HG02610 (cell line): ENCODE results near the gene FAM32A.

Experiments
- ATAC-seq: cut with Tn5 transposase; IDR thresholded peaks from one replicate; pipeline ENCODE4 v1.9.1; 2021; ENCODE audit warnings: mild to moderate bottlenecking, moderate library complexity; ENCODE audit not compliant: unreplicated experiment

The FAM32A gene

DNA sequence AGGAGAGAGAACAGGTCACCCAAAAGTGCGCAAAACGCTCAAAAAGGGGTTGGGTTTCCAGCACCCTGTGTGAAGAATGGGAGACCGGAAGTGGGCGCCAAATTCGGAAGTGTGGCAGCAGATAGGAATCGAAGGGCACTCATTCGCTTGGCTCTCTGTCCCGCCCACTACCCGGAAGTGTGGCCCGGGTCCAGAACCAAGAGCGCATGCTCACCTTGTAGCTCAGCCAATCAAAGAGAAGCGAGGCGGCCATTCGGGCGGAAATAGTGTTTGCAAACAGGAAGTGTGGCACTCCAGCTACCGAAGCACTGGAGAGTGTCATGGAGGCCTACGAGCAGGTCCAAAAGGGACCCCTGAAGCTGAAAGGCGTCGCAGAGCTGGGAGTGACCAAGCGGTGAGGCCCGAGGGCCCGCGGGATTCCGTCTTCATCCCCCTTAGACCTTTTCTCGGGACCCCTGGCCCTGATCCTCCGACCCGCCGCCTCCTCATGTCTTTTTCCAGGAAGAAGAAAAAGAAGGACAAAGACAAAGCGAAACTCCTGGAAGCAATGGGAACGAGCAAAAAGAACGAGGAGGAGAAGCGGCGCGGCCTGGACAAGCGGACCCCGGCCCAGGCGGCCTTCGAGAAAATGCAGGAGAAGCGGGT, at the start of gene FAM32A:
TSS of gene FAM32A (plus strand) at position 288 of the 645 bp plus-strand sequence. CDS start at position 321, 33 bp downstream.
- peak; percentile 87 for ATAC-seq

GRCh38 chr19:16135430-16136127, 49.6 kb upstream of the FAM32A start:
- no peak for ATAC-seq

- ATAC-seq = no peak
Measured at GRCh38 chr19:16136185-16136999, 48.8 kb upstream of the FAM32A start.

DNA sequence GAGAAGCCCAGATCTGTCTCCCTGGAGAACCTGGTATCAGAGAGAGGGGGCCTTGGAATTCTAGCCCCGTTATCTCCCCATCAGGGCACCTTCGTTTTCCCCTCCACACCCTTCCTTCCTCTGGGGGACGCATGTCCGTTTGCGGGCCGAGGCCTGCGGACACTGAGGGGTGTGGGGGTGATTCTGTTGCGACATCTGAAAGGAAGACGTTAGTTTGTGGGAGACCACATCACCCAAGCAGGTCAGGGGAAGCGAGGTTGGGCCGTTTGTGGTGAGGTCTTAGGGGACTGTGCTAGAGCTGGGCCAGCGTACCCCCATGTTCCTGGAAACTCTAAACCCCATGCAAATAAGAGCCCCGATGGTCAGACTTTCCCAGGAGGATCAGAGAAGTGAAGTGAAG, 45.5 kb upstream of the FAM32A start:
- ATAC-seq = no peak

DNA sequence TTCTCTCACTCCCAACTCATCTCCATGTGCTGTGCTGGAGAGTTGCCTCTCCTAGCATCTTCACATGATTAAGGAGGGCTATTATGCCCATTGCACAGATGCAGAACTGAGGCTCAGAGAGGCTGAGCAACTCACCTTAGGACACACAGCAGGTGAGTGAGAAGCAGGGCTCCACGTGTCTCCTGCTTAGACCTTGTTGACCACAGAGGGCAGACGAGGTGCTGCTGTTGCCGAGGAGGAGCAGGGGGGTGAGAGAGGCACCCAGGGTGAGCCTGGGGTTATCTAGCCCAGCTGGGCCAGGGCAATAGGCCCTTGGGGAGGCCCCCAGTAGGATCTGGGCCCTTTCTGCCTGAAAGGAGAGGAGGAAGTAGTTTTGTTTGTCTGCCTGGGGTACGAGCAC, 44.2 kb upstream of the FAM32A start:
- no peak for ATAC-seq

DNA sequence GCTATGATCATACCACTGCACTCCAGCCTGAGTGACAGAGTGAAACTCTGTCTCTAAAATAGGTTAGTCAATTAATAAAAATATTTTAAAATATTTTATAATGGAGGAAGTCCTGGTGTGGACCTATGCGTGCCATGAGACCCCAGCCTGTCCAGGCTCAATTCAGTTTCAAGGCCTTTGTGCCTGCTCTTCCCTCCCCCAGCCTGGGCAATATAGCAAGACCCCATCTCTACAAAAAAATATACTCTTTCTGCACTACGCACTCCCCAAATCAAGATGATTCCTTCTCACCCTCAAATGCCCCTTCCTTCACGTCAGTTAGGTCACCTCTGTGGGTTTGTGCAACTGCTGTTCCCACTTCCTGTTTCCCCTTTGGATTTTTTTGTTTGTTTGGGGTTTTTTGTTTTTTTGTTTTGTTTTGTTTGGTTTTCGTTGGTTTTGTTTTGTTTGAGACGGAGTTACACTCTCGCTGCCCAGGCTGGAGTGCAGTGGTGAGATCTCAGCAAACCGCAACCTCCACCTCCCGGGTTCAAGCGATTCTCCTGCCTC, 43.1 kb upstream of the FAM32A start:
- no peak for ATAC-seq

GRCh38 chr19:16143399-16144215, 41.6 kb upstream of the FAM32A start, which contains the start of gene HSH2D:
Gene HSH2D, plus strand, starts transcription at chr19:16143685. Its CDS starts 5,066 bp downstream, at chr19:16148751.
- peak; percentile 49 for ATAC-seq

- no peak for ATAC-seq
Measured at GRCh38 chr19:16144216-16144581, 41.0 kb upstream of the FAM32A start.

DNA sequence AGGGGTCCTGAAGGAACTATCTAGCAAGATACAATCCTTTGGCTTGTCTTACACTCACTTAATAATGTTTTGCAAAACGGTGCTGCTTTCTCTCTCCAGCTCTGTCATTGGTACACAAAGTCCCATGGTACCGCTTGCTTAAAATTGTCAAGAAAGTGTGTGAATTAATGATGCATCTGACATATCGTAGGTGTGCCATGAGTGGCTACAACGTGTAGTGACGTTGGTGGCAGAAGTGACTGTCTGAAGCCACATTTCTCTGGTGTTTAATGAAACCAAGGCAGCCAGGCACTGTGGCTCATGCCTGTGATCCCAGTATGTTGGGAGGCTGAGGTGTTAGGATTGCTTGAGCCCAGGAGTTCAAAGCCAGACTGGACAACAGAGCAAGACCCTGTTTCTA, 39.1 kb upstream of the FAM32A start:
- ATAC-seq = no peak

DNA sequence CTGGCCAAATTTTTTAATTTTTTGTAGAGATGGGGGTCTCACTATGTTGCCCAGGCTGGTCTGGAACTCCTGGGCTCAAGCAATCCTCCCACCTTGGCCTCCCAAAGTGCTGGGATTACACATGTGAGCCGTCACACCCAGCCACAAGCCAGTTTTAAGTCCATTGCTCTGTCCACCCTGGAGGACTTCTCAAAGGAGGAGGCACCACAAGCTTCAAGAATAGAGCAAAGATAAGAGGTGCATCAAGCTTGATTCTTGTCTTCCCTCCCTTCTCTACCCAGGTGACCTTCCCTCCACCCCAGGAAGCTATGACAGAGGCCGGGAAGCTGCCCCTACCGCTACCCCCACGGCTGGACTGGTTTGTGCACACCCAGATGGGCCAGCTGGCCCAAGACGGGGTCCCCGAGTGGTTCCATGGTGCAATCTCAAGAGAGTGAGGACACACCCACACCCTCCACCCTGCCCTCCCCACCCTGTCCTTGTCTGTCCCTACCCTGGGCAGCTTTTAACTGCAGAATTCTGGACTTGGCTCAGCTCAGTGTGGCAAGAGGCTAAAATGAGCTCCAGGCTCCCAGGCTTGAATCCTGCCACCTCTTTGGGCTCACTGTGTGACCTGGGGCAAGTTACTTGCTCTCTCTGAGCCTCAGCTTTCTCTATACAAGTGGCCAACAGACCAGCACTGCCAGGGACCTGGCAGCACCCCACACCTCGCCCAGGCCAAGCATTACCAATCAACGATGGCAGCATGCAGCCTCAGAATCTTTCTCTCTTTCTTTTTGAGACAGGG, 36.6 kb upstream of the FAM32A start:
- ATAC-seq = no peak

GRCh38 chr19:16153582-16154336, 31.5 kb upstream of the FAM32A start:
- no peak for ATAC-seq

DNA sequence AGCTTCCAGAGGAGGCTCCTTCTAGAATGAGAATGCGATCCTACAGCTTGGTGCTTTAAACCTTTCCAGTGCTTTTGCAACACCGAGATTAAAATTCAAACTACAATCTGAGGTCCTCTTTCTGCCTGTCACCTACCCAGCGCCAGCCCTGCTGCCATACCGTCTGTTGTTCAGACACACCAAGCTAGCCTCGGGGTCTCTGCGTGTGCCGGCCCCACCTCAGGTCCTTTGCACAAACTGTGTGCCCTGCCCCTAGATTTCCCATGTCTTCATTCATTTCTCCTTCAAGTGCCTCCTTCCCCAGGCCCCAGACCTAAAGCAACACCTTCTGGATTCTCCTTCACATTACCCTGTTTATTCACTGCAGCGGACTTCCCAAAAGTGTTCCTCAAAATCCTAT, 30.7 kb upstream of the FAM32A start:
- ATAC-seq = no peak

DNA sequence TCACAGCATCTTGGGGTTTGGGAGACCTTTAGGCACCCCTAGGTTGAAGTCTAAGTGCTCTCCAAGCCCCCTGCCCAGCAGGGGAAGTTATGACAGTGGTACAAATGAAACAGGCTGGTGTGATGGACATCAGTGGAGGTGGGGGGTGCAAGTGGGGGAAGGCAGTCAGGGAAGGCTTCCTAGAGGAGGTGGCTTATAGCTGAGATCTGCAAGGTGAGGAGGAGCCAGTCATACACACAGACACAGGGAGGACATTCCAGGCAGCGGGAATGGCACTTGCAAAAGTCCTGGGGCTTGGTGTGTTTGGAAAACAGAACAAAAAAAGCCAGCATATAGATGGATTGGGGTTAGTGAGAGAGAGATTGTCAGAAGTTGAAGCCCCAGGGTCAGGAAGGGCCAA, 30.1 kb upstream of the FAM32A start:
- ATAC-seq = no peak

DNA sequence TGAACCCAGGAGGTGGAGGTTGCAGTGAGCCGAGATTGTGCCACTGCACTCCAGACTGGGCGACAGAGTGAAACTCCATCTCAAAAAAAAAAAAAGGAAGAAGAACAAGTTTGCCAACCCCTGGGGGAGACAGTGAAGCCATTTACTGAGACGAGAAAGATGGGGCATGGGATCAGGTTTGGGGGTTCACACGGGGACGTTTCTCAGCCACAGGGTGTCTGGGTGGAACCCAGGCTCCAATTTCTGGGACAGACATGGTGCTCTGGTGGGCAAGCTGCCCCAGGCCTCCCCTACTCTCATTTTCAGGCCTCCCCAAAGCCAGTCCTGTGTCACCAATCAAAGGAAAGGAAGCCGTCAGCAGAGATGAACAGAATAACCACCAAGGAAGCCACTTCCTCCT, 28.3 kb upstream of the FAM32A start:
- no peak for ATAC-seq

GRCh38 chr19:16157601-16158000, 27.6 kb upstream of the FAM32A start:
- ATAC-seq = no peak

GRCh38 chr19:16159655-16160054, 25.6 kb upstream of the FAM32A start:
- no peak for ATAC-seq

GRCh38 chr19:16160445-16160942, 24.7 kb upstream of the FAM32A start:
- ATAC-seq = no peak

DNA sequence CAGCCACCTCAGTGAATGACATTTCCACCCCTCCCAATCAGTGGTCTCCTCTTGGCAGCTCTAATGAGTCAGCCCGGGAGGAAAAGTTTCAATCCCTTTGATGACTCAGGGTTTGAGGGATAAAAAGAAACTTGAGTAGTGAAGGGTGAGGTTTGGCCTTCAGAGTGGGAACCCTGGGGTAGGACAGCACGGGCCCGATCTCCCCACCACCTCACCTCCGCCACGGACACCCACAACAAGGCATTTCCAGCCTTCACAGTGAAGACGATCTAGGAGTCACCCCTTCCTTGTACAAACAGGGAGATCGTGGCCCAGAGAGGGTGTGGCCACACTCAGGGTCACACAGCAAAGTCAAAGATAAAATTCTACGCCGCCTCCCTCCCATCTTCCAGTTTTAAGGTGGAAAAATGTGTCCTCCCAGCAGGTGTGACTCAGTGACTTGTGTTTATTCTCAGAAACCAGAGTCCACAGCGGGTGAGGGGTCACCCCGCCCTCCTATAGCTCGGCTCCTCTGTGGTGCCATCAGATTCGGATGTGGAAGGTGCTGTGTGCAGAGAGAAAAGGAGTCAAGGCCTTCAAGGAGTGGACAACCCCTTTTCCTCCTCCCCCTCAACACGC, 24.2 kb upstream of the FAM32A start:
- ATAC-seq = no peak
